GM23338 (cell line): ENCODE measurements around the gene ITGB2. TPM values are rescaled to one million over a fixed set of nuclear protein-coding genes. Genes with fewer than 3 reads are reported as not detected.

ENCODE experiments used
- ATAC-seq: fragments of 200-7000 bp; cut with Tn5 transposase; 3 replicates; pipeline ENCODE4 v1.9.1; 2020
- DNase-seq: peaks from one replicate; pipeline ENCODE4 v3.0.0-alpha.2; 2015; ENCODE audit warnings: low spot score
- H2AFZ ChIP-seq: fragments of 200-600 bp; sonication (generic); 2 replicates; pipeline ENCODE4 v1.8.0; 2016; ENCODE audit warnings: antibody characterized with exemption, mild to moderate bottlenecking, moderate library complexity
- H3F3A ChIP-seq: fragments of 200-600 bp; sonication (generic); replicated peaks from 2 replicates; pipeline ENCODE4 v1.8.0; 2017; ENCODE audit warnings: antibody characterized with exemption, mixed run types, low read depth
- H3K27ac ChIP-seq: fragments of 200-600 bp; sonication (generic); 2 replicates; pipeline ENCODE4 v1.6.1; 2016; ENCODE audit warnings: low read depth
- H3K27me3 ChIP-seq: fragments of 200-600 bp; sonication (generic); 2 replicates; pipeline ENCODE4 v1.8.0; 2016; ENCODE audit warnings: mild to moderate bottlenecking, mixed run types, moderate library complexity; ENCODE audit not compliant: insufficient read depth
- H3K36me3 ChIP-seq: fragments of 200-600 bp; sonication (generic); 2 replicates; pipeline ENCODE4 v1.8.0; 2016; ENCODE audit warnings: mild to moderate bottlenecking; ENCODE audit not compliant: insufficient read depth
- H3K4me1 ChIP-seq: fragments of 200-600 bp; sonication (generic); 2 replicates; pipeline ENCODE4 v1.8.0; 2016; ENCODE audit warnings: mild to moderate bottlenecking, moderate library complexity; ENCODE audit not compliant: insufficient read depth
- H3K4me2 ChIP-seq: fragments of 200-600 bp; sonication (generic); 2 replicates; pipeline ENCODE4 v1.7.1; 2017; ENCODE audit warnings: mixed run types
- H3K4me3 ChIP-seq: fragments of 200-600 bp; sonication (generic); 2 replicates; pipeline ENCODE4 v1.6.1; 2016; ENCODE audit warnings: mixed run types
- H3K79me2 ChIP-seq: fragments of 200-600 bp; sonication (generic); replicated peaks from 2 replicates; pipeline ENCODE4 v1.8.0; 2017; ENCODE audit warnings: mild to moderate bottlenecking; ENCODE audit not compliant: insufficient read depth
- H3K9me2 ChIP-seq: fragments of 200-600 bp; sonication (generic); 2 replicates; pipeline ENCODE4 v1.8.0; 2017; ENCODE audit not compliant: insufficient read depth
- H4K20me1 ChIP-seq: fragments of 200-600 bp; sonication (generic); replicated peaks from 2 replicates; pipeline ENCODE4 v1.8.0; 2017; ENCODE audit warnings: mild to moderate bottlenecking; ENCODE audit not compliant: insufficient read depth
- H3K27ac Mint-ChIP-seq: 2 replicates; pipeline ENCODE4 v1.8.0; 2020; ENCODE audit warnings: inconsistent platforms, mild to moderate bottlenecking, moderate library complexity, mixed read lengths
- H3K27me3 Mint-ChIP-seq: 3 replicates; pipeline ENCODE4 v1.8.0; 2022; ENCODE audit warnings: low read depth, mild to moderate bottlenecking, moderate library complexity, mixed read lengths, inconsistent platforms; ENCODE audit not compliant: insufficient read depth, poor library complexity
- H3K36me3 Mint-ChIP-seq: 3 replicates; pipeline ENCODE4 v1.8.0; 2021; ENCODE audit warnings: low read depth, mild to moderate bottlenecking, inconsistent platforms, moderate library complexity, mixed read lengths
- H3K4me1 Mint-ChIP-seq: 3 replicates; pipeline ENCODE4 v1.8.0; 2020; ENCODE audit warnings: mild to moderate bottlenecking, inconsistent platforms, mixed read lengths
- H3K4me3 Mint-ChIP-seq: 3 replicates; pipeline ENCODE4 v1.8.0; 2021; ENCODE audit warnings: moderate library complexity, mild to moderate bottlenecking, inconsistent platforms, mixed read lengths
- H3K9me3 Mint-ChIP-seq: 3 replicates; pipeline ENCODE4 v1.8.0; 2020; ENCODE audit warnings: moderate library complexity, mild to moderate bottlenecking, inconsistent platforms, mixed read lengths
- CREB1 ChIP-seq: fragments of 250-450 bp; sonication (Bioruptor Pico); IDR thresholded peaks from 2 replicates; pipeline ENCODE4 v1.5.0; 2020; ENCODE audit warnings: low read depth, mild to moderate bottlenecking, moderate library complexity
- EZH2 ChIP-seq: fragments of 200-600 bp; sonication (generic); IDR thresholded peaks from one replicate; pipeline ENCODE4 v1.8.0; 2017; ENCODE audit warnings: antibody characterized with exemption, mild to moderate bottlenecking, low read depth; ENCODE audit not compliant: unreplicated experiment
- EZH2phosphoT487 ChIP-seq: fragments of 200-600 bp; sonication (generic); IDR thresholded peaks from one replicate; pipeline ENCODE4 v1.8.1; 2018; ENCODE audit warnings: antibody characterized with exemption; ENCODE audit not compliant: unreplicated experiment
- JUNB ChIP-seq: IDR thresholded peaks from one replicate; pipeline ENCODE4 v1.6.1; 2016; ENCODE audit warnings: antibody characterized with exemption; ENCODE audit not compliant: unreplicated experiment
- NANOG ChIP-seq: IDR thresholded peaks from 2 replicates; pipeline ENCODE4 v1.6.1; 2016; ENCODE audit warnings: antibody characterized with exemption, borderline replicate concordance
- POLR2AphosphoS5 ChIP-seq: IDR thresholded peaks from 2 replicates; pipeline ENCODE4 v1.6.1; 2016; ENCODE audit warnings: antibody characterized with exemption, low read depth
- STAT1 ChIP-seq: IDR thresholded peaks from one replicate; pipeline ENCODE4 v1.6.1; 2016; ENCODE audit warnings: antibody characterized with exemption; ENCODE audit not compliant: unreplicated experiment
- ZNF114 ChIP-seq: fragments of 250-450 bp; sonication (Bioruptor Pico); IDR thresholded peaks from 2 replicates; pipeline ENCODE4 v1.5.0; 2020; ENCODE audit warnings: mild to moderate bottlenecking, moderate library complexity
- ZNF331 ChIP-seq: fragments of 250-450 bp; sonication (Bioruptor Pico); IDR thresholded peaks from 2 replicates; pipeline ENCODE4 v1.5.0; 2020; ENCODE audit warnings: low read depth, mild to moderate bottlenecking, moderate library complexity
- polyA plus RNA-seq: library from polyadenylated mRNA; unstranded; fragments of >200 nt; fragmentation: Nextera tagmentation; extraction: Ambion mirVana; gene quantifications from 2 replicates; pipeline ENCODE4 v1.2.1, GENCODE V29; 2016
- total RNA-seq: library from RNA; depleted of rRNA; stranded (reverse); fragments of >200 nt; shearing (Covaris generic); gene quantifications from 2 replicates; pipeline ENCODE4 v1.2.3, GENCODE V29; 2014
- TF ChIP-seq, protein P1 (sequence below), 2 experiments: fragments of 200-600 bp in 1 of 2; sonication (generic) in 1 of 2; conservative IDR thresholded peaks; 2 replicates each; pipeline versions ENCODE4 v1.5.1 to v1.6.1; 2016 to 2017; ENCODE audit warnings: antibody characterized with exemption in 2 of 2, low read depth in 2 of 2, mild to moderate bottlenecking in 2 of 2, moderate library complexity in 1 of 2
- TF ChIP-seq, protein P2 (sequence below): IDR thresholded peaks from one replicate; pipeline ENCODE4 v1.6.1; 2018; ENCODE audit warnings: antibody characterized with exemption; ENCODE audit not compliant: unreplicated experiment
- TF ChIP-seq, protein P3 (sequence below): IDR thresholded peaks from 2 replicates; pipeline ENCODE4 v1.6.1; 2016; ENCODE audit warnings: antibody characterized with exemption
- TF ChIP-seq, protein P4 (sequence below): fragments of 250-450 bp; sonication (Bioruptor Pico); IDR thresholded peaks from 2 replicates; pipeline ENCODE4 v1.5.0; 2020; ENCODE audit warnings: mild to moderate bottlenecking, moderate library complexity

Gene ITGB2
- total and polyA plus RNA-seq, 2 experiments from 2014 or later: 0.44 to 0.63 TPM

DNA sequence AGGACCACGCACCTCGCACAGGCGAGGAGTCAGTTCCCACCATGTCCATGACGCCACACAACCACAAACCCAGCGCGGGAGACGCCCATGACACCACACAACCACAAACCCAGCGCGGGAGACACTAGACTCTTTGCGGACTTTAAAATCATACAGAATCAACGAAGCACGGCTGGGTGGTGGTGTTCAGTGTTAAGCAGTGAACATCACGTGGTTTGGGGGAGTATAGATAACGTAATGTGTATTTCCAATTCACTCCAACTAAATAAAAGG is 66.4 kb downstream of the ITGB2 start:
- Mint-ChIP-seq H3K4me3 (no peak overlapping the region), H3K4me1 (no peaks in the 10 kb centered on the region), H3K9me3 (no peaks in the 10 kb centered on the region), H3K36me3 (peaks cover 70% of the 10 kb centered on the region), H3K27me3 (peaks cover 16% of the 10 kb centered on the region), H3K27ac (no peak overlapping the region)
- H3F3A ChIP-seq: 0 out of 2 replicates have a peak, but pooled peaks cover 3% of the 10 kb centered on the region
- no peaks in the 10 kb centered on the region for H3K4me1 ChIP-seq
- no peaks in the 10 kb centered on the region for H3K27me3 ChIP-seq
- no peak overlapping the region for H3K4me3 ChIP-seq
- H4K20me1 ChIP-seq: peaks cover 10% of the 10 kb centered on the region
- no peaks in the 10 kb centered on the region for H3K9me2 ChIP-seq
- peaks cover 41% of the 10 kb centered on the region for H3K36me3 ChIP-seq
- H3K79me2 ChIP-seq: peaks cover 44% of the 10 kb centered on the region
- H2AFZ ChIP-seq: no peak overlapping the region
- DNase-seq (no peak), ATAC-seq (no peak)
- H3K4me2 ChIP-seq: no peak overlapping the region
- no peak overlapping the region for H3K27ac ChIP-seq
- TF ChIP-seq JUNB: no peak
- no peak for TF ChIP-seq ZNF331 (CRISPR knock-in tag)
- no peak for TF ChIP-seq POLR2AphosphoS5
- TF ChIP-seq CREB1 (CRISPR knock-in tag): no peak
- TF ChIP-seq, protein P1, sequence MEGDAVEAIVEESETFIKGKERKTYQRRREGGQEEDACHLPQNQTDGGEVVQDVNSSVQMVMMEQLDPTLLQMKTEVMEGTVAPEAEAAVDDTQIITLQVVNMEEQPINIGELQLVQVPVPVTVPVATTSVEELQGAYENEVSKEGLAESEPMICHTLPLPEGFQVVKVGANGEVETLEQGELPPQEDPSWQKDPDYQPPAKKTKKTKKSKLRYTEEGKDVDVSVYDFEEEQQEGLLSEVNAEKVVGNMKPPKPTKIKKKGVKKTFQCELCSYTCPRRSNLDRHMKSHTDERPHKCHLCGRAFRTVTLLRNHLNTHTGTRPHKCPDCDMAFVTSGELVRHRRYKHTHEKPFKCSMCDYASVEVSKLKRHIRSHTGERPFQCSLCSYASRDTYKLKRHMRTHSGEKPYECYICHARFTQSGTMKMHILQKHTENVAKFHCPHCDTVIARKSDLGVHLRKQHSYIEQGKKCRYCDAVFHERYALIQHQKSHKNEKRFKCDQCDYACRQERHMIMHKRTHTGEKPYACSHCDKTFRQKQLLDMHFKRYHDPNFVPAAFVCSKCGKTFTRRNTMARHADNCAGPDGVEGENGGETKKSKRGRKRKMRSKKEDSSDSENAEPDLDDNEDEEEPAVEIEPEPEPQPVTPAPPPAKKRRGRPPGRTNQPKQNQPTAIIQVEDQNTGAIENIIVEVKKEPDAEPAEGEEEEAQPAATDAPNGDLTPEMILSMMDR (conservative IDR thresholded peaks at IDR 0.05; ENCODE audit: low read depth in 2 of 2): no peak
- TF ChIP-seq STAT1: no peak
- no peak for TF ChIP-seq NANOG
- TF ChIP-seq EZH2: no peak
- no peak for TF ChIP-seq ZNF114 (CRISPR knock-in tag)
- no peak for TF ChIP-seq EZH2phosphoT487
- TF ChIP-seq, protein P2, sequence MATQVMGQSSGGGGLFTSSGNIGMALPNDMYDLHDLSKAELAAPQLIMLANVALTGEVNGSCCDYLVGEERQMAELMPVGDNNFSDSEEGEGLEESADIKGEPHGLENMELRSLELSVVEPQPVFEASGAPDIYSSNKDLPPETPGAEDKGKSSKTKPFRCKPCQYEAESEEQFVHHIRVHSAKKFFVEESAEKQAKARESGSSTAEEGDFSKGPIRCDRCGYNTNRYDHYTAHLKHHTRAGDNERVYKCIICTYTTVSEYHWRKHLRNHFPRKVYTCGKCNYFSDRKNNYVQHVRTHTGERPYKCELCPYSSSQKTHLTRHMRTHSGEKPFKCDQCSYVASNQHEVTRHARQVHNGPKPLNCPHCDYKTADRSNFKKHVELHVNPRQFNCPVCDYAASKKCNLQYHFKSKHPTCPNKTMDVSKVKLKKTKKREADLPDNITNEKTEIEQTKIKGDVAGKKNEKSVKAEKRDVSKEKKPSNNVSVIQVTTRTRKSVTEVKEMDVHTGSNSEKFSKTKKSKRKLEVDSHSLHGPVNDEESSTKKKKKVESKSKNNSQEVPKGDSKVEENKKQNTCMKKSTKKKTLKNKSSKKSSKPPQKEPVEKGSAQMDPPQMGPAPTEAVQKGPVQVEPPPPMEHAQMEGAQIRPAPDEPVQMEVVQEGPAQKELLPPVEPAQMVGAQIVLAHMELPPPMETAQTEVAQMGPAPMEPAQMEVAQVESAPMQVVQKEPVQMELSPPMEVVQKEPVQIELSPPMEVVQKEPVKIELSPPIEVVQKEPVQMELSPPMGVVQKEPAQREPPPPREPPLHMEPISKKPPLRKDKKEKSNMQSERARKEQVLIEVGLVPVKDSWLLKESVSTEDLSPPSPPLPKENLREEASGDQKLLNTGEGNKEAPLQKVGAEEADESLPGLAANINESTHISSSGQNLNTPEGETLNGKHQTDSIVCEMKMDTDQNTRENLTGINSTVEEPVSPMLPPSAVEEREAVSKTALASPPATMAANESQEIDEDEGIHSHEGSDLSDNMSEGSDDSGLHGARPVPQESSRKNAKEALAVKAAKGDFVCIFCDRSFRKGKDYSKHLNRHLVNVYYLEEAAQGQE: no peak
- TF ChIP-seq, protein P3, sequence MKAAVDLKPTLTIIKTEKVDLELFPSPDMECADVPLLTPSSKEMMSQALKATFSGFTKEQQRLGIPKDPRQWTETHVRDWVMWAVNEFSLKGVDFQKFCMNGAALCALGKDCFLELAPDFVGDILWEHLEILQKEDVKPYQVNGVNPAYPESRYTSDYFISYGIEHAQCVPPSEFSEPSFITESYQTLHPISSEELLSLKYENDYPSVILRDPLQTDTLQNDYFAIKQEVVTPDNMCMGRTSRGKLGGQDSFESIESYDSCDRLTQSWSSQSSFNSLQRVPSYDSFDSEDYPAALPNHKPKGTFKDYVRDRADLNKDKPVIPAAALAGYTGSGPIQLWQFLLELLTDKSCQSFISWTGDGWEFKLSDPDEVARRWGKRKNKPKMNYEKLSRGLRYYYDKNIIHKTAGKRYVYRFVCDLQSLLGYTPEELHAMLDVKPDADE: no peak
- TF ChIP-seq, protein P4, sequence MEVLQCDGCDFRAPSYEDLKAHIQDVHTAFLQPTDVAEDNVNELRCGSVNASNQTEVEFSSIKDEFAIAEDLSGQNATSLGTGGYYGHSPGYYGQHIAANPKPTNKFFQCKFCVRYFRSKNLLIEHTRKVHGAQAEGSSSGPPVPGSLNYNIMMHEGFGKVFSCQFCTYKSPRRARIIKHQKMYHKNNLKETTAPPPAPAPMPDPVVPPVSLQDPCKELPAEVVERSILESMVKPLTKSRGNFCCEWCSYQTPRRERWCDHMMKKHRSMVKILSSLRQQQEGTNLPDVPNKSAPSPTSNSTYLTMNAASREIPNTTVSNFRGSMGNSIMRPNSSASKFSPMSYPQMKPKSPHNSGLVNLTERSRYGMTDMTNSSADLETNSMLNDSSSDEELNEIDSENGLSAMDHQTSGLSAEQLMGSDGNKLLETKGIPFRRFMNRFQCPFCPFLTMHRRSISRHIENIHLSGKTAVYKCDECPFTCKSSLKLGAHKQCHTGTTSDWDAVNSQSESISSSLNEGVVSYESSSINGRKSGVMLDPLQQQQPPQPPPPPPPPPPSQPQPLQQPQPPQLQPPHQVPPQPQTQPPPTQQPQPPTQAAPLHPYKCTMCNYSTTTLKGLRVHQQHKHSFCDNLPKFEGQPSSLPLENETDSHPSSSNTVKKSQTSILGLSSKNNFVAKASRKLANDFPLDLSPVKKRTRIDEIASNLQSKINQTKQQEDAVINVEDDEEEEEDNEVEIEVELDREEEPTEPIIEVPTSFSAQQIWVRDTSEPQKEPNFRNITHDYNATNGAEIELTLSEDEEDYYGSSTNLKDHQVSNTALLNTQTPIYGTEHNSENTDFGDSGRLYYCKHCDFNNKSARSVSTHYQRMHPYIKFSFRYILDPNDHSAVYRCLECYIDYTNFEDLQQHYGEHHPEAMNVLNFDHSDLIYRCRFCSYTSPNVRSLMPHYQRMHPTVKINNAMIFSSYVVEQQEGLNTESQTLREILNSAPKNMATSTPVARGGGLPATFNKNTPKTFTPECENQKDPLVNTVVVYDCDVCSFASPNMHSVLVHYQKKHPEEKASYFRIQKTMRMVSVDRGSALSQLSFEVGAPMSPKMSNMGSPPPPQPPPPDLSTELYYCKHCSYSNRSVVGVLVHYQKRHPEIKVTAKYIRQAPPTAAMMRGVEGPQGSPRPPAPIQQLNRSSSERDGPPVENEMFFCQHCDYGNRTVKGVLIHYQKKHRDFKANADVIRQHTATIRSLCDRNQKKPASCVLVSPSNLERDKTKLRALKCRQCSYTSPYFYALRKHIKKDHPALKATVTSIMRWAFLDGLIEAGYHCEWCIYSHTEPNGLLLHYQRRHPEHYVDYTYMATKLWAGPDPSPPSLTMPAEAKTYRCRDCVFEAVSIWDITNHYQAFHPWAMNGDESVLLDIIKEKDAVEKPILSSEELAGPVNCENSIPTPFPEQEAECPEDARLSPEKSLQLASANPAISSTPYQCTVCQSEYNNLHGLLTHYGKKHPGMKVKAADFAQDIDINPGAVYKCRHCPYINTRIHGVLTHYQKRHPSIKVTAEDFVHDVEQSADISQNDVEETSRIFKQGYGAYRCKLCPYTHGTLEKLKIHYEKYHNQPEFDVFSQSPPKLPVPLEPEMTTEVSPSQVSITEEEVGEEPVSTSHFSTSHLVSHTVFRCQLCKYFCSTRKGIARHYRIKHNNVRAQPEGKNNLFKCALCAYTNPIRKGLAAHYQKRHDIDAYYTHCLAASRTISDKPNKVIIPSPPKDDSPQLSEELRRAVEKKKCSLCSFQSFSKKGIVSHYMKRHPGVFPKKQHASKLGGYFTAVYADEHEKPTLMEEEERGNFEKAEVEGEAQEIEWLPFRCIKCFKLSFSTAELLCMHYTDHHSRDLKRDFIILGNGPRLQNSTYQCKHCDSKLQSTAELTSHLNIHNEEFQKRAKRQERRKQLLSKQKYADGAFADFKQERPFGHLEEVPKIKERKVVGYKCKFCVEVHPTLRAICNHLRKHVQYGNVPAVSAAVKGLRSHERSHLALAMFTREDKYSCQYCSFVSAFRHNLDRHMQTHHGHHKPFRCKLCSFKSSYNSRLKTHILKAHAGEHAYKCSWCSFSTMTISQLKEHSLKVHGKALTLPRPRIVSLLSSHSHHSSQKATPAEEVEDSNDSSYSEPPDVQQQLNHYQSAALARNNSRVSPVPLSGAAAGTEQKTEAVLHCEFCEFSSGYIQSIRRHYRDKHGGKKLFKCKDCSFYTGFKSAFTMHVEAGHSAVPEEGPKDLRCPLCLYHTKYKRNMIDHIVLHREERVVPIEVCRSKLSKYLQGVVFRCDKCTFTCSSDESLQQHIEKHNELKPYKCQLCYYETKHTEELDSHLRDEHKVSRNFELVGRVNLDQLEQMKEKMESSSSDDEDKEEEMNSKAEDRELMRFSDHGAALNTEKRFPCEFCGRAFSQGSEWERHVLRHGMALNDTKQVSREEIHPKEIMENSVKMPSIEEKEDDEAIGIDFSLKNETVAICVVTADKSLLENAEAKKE (CRISPR knock-in tag): no peak
